ENCODE measurements around the gene ADAD2.
A peak's percentile ranks its signal among the peaks of the same experiment; 100 is the strongest.

Gene ADAD2

GRCh38 chr16:84186685-84187437 is 4.1 kb upstream of the ADAD2 start, which contains the start of gene TAF1C (continued):
- TF ChIP-seq CTCF (tag by site-specific recombination; IDR thresholded peaks at IDR 0.05) (peak; percentile 94), ZNF324 (tag by site-specific recombination; IDR thresholded peaks at IDR 0.05) (no peak), ZNF624 (tag by site-specific recombination; IDR thresholded peaks at IDR 0.05) (no peak), SP7 (tag by site-specific recombination; IDR thresholded peaks at IDR 0.05) (0 out of 2 replicates have a peak, but pooled peaks have one; percentile 22), ZNF791 (tag by site-specific recombination; IDR thresholded peaks at IDR 0.05) (no peak), ZNF433 (tag by site-specific recombination; IDR thresholded peaks at IDR 0.05; ENCODE audit: low read depth) (no peak), KLF17 (tag by site-specific recombination; IDR thresholded peaks at IDR 0.05) (0 out of 2 replicates have a peak, but pooled peaks have one; percentile 32), SETDB1 (IDR thresholded peaks at IDR 0.05; ENCODE audit: insufficient read length, low read length) (no peak), PRDM6 (tag by site-specific recombination; IDR thresholded peaks at IDR 0.05) (no peak), ZNF777 (tag by site-specific recombination; IDR thresholded peaks at IDR 0.05; ENCODE audit: borderline replicate concordance) (no peak), SP2 (tag by site-specific recombination; IDR thresholded peaks at IDR 0.05) (peak; percentile 80), ZBTB49 (tag by site-specific recombination; IDR thresholded peaks at IDR 0.05; ENCODE audit: low read depth) (no peak), ZNF335 (tag by site-specific recombination; conservative IDR thresholded peaks at IDR 0.05) (peak; percentile 90), HOXD13 (CRISPR knock-in tag; IDR thresholded peaks at IDR 0.05; ENCODE audit: borderline replicate concordance) (no peak), ZNF701 (tag by site-specific recombination; IDR thresholded peaks at IDR 0.05) (no peak), ZNF350 (tag by site-specific recombination; IDR thresholded peaks at IDR 0.05) (no peak), ZNF677 (tag by site-specific recombination; IDR thresholded peaks at IDR 0.05) (no peak), ZBTB11 (tag by site-specific recombination; conservative IDR thresholded peaks at IDR 0.05; ENCODE audit: low read depth) (peak; percentile 89), ZNF23 (tag by site-specific recombination; IDR thresholded peaks at IDR 0.05; ENCODE audit: borderline replicate concordance) (no peak), ZNF645 (tag by site-specific recombination; IDR thresholded peaks at IDR 0.05) (no peak), ZNF571 (tag by site-specific recombination; IDR thresholded peaks at IDR 0.05) (no peak), MZF1 (tag by site-specific recombination; IDR thresholded peaks at IDR 0.05; ENCODE audit: borderline replicate concordance) (no peak), KLF10 (tag by site-specific recombination; IDR thresholded peaks at IDR 0.05) (no peak), ZNF404 (tag by site-specific recombination; IDR thresholded peaks at IDR 0.05) (no peak), HOXA7 (CRISPR knock-in tag; IDR thresholded peaks at IDR 0.05; ENCODE audit: borderline replicate concordance) (no peak), ZNF214 (tag by site-specific recombination; IDR thresholded peaks at IDR 0.05; ENCODE audit: borderline replicate concordance) (no peak), ZNF18 (tag by site-specific recombination; IDR thresholded peaks at IDR 0.05) (no peak)

All from HEK293 (cell line).